ENCODE measurements around the gene HIRIP3.

DNA sequence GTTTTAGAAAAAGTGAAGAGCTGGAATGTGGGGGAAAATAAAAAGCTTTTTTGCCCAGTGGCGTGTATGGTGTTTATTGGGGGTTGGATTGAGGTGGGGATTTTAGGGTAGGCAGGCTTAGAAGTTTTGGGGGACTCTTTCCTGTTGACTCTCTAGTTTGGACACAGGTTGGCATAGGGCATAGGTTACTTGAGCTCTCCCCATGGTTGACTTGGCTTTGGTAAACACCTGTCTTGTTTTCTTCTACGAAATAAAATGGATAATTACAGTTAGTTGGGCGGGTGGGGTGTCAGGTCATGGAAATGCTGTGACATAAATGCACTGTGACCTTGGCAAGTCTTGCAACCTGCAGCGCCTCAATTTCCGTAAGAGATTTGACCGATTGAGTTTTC, 22.4 kb downstream of the HIRIP3 start:
- TF ChIP-seq, protein P1, sequence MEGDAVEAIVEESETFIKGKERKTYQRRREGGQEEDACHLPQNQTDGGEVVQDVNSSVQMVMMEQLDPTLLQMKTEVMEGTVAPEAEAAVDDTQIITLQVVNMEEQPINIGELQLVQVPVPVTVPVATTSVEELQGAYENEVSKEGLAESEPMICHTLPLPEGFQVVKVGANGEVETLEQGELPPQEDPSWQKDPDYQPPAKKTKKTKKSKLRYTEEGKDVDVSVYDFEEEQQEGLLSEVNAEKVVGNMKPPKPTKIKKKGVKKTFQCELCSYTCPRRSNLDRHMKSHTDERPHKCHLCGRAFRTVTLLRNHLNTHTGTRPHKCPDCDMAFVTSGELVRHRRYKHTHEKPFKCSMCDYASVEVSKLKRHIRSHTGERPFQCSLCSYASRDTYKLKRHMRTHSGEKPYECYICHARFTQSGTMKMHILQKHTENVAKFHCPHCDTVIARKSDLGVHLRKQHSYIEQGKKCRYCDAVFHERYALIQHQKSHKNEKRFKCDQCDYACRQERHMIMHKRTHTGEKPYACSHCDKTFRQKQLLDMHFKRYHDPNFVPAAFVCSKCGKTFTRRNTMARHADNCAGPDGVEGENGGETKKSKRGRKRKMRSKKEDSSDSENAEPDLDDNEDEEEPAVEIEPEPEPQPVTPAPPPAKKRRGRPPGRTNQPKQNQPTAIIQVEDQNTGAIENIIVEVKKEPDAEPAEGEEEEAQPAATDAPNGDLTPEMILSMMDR (IDR thresholded peaks at IDR 0.05): no peak
- TF ChIP-seq POLR2A (IDR thresholded peaks at IDR 0.05) (no peak), POLR2AphosphoS5 (IDR thresholded peaks at IDR 0.05; ENCODE audit: insufficient read depth in 1 of 2, low read depth in 1 of 2) (no peak)
